NCI-H2227 (cell line): ENCODE results near the gene NIPAL1.
"Not testable (repeated sequence)": the region's sequence is repeated elsewhere in the genome, so short reads cannot be mapped to it uniquely, and the experiment has no call there.

Source experiments
- DNase-seq: peaks from one replicate; lab custom pipeline; 2025; ENCODE audit not compliant: unreplicated experiment; lab: John Stamatoyannopoulos, UW

NIPAL1 gene

DNA sequence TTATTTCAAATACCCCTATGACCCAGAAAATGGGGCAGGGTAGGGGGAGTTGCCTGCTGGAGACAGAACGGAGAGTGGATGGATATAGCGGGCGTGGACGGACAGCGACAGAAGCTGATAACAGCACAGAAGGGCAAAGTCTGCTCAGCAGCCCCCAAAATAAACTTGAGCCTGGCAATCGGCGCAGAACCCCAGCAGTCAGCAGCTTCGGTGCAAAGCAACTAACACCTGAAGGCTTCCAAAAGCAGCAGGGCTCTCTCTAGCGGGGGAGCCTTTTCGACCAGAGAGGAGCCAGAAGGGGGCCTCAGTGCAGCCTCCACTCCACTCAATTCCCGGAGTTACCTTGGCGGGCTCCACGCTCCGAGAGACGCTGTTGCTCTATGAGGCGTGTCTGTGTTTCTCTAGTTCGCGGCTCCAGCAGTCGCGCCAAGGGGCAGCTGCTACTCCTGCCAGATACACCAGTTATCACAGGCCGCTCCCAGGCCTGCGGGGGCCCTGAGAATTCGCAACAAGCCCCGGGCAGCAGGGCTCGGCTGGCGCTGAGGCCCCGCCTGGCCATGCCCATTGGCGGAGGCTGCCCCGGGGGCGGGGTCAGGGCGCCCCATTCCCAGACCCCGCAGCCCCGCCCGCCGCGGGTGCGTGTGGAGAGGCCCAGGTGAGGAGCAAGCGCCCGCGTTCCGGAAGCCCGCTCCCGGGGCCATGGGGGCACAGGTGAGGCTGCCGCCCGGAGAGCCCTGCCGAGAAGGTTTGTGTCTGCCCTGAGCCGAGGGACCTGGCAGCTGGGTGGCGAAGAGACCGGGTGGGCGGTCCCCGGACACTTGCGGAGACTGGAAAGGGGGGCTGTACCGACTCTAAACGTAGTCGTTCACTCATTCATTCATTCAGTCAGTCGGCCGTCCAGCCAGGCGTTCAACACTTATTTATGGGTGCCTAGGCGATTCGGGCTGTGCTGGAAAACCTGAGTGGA lies at the start of gene NIPAL1, which contains the start of gene CNGA1:
Gene NIPAL1, plus strand, starts transcription at position 632 of the 967 bp plus-strand sequence. Its CDS starts 68 bp downstream, at position 700.
Gene CNGA1, minus strand, starts transcription at position 541 of the 967 bp plus-strand sequence. CDS start 63,992 bp downstream, outside the sequence.
- DNase-seq: peak; percentile 60

DNA sequence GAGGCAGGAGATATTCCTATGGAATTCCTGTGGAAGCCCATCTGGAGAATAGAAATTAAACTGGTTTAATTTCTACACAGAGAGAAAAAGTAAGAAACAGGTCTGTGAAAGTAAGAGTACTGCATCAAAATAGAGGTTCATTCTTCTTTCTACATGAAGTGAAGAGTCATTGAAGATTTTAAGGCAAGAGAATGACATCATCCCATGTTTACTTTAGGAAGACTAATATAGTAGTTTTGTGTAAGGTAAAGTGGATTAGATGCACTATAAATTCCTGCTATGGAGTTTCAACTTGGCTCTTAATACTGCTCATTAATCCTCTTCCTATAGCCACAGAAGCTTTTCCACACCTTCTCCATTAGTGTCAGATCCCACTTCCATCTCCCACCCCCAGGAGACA lies 47.7 kb upstream of the NIPAL1 start:
- DNase-seq: no peak

DNA sequence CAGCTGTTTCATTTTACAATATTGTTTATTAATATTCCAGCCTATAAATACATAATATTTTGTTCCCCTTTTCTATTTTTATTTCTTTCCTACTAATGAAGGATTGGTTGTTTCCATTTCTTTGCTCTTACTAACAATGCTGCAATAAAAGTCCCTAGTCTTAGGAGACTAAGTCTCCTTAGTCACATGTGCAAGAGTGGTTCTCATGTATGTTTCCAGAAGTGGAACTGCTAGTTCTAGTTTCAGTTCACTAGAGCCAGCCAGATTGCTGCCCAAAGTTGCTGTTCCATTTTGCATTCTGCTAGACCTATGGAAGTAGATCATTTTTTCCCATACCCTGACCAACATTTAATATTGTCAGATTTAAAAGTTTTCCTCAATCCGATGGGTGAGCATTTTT lies 44.4 kb upstream of the NIPAL1 start:
- DNase-seq: no peak

DNA sequence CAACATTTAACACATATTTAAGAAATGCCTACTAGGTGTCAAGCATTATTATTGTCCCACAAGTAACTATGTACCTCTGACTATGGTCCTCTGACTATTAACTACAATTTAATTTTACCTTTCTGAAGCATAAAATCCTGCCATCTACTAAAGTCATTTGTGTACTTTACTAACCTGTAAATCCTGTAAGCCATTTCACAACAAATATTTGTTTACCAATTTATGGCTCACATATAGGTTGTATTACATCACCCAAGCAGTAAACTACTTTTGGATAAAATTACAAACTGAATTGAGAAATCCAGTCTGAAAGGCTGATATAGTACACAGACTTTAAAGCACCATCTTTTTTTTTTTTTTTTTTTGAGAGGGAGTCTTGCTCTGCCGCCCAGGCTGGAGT lies 43.9 kb upstream of the NIPAL1 start:
- DNase-seq: no peak

DNA sequence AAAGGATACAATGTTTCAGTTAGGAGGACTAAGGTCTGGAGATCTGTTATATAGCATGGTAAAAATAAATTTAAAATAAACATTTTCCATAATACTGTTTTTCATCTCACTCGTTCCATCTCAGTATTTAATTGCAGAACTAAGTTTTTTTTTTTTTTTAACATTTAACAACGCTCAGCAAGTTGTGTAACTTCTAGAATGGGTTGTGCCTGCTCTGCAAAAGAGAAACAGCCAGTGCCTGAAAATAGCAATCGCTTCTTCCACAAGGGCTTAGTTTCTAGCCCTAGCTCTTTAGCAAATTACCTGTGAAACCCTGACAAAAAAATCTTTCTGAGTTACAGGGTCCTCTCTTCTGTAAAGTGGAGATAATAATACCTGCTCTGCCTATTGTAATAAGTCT lies 42.0 kb upstream of the NIPAL1 start:
- DNase-seq: no peak

DNA sequence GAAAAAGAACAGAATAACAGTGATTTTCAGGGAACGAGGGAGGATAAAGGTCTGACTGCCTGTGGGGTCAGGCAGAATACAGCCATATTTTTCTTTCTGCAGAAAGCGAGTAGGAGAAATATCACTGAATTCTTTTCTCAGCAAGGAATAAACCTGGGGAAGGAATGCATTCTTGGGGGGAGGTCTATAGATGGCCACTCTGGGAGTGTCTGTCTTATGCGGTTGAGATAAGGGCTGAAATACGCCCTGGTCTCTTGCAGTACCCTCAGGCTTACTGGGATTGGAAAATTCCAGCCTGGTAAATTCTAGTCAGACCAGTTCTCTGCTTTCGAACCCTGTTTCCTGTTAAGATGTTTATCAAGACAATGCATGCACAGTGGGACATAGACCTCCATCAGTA lies 26.4 kb upstream of the NIPAL1 start:
- no peak for DNase-seq

DNA sequence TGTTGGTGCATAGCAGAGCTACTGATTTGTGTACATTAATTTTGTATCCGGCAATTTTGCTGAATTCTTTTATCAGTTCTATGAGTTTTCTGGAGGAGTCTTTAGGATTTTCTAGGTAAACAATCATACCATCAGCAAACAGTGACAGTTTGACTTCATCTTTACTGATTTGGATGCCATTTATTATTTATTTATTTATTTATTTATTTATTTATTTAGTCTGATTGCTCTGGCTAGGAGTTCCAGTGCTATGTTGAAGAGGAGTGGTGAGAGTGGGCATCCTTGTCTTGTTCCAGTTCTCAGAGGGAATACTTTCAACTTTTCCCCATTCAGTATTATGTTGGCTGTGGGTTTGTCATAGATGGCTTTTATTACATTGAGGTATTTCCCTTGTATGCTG lies 24.1 kb upstream of the NIPAL1 start:
- DNase-seq: not testable (repeated sequence)

DNA sequence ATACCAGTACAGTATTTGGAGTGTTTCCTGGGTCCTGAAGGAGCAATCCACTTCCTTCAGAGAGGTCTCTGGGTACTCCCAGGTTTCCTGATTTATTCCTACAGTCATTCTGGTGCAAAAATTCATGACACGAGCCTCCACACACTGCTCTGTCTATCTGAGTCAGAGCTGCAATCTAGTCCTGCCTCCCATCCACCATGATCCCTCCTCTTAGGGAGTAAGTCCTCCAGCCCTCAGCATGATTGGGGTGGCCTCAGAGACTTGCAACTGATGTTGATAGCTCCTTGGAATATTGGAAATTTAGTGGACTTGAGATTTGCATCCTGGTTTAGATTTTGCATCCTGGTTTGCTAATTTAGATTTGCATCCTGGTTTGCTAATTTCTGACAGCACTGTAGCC lies 20.6 kb upstream of the NIPAL1 start:
- DNase-seq: no peak

DNA sequence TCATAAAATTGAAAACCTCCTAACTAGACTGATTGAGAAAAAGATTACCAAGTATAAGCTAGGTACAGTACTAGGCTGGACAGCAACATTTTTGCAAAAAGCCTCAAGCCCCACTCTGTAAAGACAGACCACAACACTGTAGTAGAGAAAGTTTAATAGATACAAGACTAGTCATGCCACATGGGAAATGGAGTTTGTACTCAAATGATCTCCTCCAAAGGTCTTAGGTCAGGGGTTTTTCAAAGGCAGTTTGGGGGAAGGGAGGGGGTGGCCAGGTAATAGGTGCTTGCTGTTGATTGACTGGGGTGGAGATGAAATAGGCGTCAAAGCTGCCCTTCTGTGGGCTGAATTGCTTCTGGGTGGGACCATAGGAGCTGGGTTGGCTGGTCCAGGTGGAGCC lies 14.3 kb upstream of the NIPAL1 start:
- no peak for DNase-seq

DNA sequence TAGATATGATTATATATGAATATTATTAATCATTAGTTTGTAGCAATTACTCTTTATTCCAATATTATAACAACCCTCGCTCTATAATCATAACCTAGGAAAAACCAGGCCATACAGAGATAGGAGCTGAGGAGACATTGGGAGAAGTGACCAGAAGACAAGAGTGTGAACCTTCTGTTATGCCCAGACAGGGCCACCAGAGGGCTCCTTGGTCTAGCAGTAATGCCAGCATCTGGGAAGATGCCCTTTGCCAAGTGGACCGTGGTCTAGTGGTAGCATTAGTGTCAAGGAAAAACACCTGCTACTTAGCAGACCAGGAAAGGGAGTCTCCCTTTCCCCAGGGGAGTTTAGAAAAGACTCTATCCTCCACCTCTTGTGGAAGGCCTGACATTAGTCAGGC lies 13.0 kb upstream of the NIPAL1 start:
- DNase-seq: not testable (repeated sequence)

DNA sequence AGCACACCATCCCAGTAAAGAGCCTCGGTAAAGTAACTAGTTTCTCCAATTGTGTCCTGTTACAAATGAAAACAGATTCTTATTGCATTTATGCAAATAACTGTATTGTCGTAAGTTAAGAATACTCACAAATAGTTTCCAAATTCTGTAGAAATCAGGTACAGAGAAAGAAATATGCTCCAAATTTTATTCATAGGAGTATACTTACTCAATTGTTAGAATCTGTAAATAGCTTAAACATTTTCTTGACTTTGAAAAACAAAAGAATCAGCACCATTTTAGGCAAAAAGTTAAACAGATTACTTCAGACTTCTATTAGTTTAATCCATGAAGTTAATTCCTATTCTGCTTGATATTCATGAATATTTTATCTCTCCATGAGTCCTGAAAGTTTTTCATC lies 10.8 kb upstream of the NIPAL1 start:
- no peak for DNase-seq

DNA sequence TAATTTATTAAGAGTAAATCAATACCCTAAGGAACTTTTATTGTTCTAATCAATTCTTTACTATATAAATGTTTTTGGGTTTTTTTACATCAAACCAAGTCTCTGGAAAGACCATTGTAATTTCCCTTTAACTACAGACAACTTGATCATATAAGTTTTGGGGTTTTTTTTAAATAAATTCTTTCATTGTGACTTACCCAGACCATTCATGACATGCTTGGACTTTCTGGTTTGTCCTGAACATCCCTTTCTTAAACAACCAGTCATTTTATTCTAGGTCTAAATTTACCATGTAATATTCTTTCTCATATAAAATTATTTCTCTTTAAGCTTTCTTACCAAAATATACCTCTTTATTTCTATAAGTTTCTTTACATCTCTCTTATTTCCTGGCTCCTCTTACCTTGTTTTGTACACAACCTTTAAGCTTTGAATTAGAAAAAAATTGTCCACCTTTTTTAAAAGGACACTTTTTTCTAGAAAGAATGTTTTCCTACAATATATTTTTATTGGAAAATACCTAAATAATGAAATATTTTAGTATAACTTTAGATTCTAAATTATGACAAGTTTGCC lies 8.5 kb upstream of the NIPAL1 start:
- no peak for DNase-seq

DNA sequence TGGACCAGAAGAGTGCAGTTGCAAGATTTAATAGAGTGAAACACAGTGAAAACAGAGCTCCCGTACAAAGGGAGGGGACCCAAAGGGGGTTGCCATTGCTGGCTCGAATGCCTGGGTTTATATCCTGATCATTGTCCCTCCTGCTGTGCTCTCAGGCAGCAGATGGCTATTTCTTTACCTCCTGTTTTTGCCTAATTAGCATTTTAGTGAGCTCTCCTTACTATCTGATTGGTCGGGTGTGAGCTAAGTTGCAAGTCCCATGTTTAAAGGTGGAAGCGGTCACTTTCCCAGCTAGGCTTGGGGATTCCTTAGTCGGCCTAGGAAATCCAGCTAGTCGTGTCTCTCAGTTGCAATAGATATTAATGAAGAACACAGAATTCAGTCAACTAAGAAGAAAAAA lies 5.7 kb upstream of the NIPAL1 start:
- not testable (repeated sequence) for DNase-seq

DNA sequence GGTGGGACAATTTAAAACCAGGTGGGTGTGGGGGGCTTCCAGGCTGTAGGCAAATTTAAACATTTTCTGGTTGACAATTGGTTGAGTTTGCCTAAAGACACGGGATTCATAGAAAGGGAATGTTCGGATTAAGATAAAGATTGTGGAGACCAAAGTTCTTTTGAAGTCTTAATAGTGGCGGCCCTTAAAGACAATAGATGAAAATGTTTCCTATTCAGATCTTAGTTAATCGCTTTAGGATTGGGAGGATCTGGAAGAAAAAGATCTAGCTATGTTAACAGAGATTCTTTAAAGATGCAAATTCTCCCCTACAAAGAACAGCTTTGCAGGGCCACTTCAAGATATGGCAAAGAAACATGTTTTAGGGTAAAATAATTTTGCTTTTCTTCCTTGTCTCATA lies 4.8 kb upstream of the NIPAL1 start:
- no peak for DNase-seq

DNA sequence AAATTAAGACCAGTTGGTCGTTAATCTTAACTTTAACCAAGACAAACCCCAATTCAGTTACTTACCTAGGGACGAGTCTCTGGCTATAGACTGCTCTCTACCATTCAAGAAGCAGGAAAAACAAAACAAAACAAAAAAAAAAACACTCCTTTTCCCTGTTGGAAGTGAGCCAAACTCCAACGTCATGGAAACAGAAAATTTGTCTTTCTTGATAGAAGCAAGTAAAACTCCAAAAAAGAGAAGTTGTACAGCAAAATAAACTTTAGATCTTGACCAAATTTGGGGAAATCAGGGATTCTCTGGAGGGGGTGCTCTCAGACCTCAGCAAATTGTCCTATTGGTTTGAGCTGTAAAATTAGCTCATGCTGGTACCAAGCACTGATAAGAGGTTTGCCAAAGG lies 3.7 kb upstream of the NIPAL1 start:
- no peak for DNase-seq

DNA sequence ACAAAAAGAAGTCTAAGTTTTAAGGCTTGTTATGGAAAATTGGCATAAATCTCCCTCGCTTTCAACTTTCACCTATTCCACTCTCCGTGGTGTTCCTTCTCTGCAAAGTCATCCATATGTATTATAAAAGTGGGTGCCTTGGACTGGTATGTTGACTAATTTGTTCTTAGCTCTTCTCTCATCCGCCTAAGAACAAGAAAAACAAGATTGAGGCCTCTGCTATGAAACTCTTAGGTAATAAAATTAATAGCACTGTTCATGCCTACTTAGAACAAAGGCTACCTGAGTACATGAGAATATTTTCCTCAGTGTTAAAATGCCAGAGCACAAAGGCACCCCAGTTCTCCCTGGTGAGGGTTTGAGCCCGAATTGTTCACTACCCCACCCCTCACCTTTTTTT lies 1.4 kb upstream of the NIPAL1 start:
- no peak for DNase-seq

DNA sequence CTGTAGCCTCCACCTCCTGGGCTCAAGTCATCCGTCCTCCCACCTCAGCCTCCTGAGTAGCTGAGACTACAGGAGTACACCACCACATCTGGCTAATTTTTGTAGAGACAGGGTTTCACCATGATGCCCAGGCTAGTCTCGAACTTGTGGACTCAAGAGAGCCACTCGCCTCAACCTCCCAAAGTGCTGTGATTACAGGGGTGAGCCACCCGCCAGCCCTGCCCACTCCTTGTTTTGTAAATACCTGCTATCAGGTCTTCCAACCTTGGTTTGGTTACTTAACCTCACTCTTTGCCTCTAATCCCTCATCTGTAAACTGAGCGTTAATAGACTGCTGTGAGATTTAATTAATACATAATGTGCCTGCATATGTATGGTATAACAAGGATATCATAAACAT lies 894 bp upstream of the NIPAL1 start:
- DNase-seq: no peak

DNA sequence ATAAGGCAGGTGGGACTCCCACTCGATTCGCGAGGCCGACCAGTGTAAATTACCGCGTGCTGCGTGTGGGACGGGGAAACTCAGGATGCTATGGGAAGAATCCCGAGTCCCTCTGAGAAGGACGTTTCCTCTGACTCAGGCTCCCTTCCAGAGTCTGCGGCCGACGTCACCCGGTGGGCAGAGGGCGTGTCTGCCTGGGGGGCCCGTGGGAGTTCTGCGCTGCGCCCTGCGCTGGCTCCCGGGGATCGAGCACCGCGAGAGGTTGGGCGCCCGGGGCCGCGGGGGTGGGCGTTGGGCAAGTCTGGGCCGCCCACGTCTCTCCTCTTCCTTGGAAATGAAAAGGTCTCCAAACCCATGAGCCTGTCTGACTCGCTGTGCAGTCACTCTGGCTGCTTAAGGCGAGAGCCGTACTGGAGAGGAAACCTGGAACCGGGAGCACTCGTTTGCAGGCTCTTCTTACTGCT lies 568 bp downstream of the NIPAL1 start:
- DNase-seq: no peak

DNA sequence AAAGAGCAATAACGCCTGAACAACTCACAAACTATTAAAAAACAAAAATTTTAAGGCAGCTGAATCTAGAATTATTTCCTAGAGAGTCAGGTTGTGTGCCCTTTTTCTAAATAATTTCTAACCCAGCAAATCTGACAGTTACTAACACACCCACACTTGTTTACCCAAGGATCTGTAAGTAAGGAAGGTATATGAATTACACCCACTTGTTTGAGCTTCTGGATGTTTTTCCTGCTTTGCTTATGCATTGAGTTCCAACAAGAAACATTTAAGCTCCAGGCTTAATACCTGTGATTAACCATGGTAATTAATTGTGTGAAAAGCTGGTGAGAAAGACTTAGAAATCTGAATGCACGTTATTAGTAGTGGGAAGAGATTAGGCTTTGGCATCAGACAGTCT lies 1.5 kb downstream of the NIPAL1 start:
- DNase-seq: no peak

DNA sequence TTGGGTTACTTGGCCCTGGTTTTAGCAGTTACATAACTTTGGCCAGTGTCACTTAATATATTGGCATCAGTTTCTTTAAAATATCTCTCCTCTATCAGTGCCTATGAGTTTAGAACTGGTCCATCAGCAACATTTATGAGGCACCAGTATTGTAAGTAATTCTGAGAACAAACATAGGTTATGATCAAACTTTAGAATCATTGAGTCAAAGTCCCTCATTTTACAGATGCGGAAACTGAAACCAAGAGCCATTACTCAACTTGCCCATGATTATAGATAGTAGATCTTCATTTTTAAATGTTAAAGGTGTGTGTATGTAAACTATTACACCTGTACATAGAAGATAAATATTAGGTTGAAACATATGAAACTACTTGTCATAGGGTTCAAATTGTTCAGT lies 4.5 kb downstream of the NIPAL1 start:
- DNase-seq: no peak

DNA sequence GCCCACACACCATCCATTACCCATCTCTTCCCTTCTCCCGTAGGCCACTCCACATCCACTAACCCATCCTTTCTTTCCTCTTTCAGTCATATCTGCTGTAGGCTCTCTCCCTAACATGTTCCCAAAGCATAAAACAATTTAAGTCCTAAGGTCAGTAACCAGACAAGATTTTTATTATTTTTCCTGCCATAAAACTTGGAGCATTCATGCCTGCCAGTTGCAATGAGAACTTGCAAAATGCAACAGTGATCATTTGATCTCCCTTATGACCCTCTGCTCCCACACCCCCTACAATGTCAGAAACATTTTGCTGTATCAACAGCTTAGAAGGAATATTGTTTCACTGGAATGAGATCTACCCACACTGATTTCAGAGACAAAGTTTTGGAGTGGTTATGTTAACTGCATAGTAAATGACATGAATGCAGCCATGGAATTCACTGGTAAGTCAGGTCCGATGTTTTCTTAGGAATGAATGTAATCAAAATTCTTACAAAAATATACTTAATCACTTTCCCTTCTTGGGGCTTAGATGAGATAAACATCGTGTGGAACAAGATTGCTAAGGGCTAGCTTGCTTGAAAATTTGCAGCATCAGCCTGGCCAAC lies 5.7 kb downstream of the NIPAL1 start:
- no peak for DNase-seq

DNA sequence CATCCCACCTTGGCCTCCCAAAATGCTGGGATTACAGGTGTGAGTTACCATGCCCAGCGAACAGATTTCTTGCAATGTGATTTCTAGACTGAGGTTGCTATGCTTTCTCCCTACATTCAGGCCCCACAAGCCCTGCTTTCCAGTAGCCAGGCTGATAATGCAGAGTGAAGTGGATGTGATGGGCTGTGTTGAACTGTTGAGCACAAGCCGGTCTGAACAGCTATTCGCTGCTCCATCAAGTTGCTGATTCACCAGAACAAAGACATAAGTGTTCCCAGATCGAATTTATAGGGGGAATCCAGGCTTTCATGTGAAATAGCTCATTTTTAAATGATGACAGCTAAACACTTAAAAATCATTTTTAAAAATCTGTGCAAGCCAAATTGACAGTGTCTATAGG lies 8.0 kb downstream of the NIPAL1 start:
- DNase-seq: no peak
